A673 (cell line): Measurements from ENCODE around the gene EPN2.

ENCODE experiments used
- EZH2 ChIP-seq: fragments of 200-600 bp; sonication (generic); IDR thresholded peaks from 2 replicates; pipeline ENCODE4 v1.6.1; 2017; ENCODE audit warnings: borderline replicate concordance, low read depth, mild to moderate bottlenecking, mixed read lengths, antibody characterized with exemption, low read length; ENCODE audit not compliant: poor library complexity, severe bottlenecking
- TF ChIP-seq, protein P1 (sequence below): fragments of 300-800, 200-600 bp; sonication (generic); conservative IDR thresholded peaks from 2 replicates; pipeline ENCODE4 v1.5.1; 2017; ENCODE audit warnings: low read depth, mild to moderate bottlenecking, antibody characterized with exemption, low read length, moderate library complexity, mixed read lengths

GRCh38 chr17:19369107-19369778 lies 132.1 kb downstream of the EPN2 start:
- TF ChIP-seq EZH2: no peak
- TF ChIP-seq, protein P1, sequence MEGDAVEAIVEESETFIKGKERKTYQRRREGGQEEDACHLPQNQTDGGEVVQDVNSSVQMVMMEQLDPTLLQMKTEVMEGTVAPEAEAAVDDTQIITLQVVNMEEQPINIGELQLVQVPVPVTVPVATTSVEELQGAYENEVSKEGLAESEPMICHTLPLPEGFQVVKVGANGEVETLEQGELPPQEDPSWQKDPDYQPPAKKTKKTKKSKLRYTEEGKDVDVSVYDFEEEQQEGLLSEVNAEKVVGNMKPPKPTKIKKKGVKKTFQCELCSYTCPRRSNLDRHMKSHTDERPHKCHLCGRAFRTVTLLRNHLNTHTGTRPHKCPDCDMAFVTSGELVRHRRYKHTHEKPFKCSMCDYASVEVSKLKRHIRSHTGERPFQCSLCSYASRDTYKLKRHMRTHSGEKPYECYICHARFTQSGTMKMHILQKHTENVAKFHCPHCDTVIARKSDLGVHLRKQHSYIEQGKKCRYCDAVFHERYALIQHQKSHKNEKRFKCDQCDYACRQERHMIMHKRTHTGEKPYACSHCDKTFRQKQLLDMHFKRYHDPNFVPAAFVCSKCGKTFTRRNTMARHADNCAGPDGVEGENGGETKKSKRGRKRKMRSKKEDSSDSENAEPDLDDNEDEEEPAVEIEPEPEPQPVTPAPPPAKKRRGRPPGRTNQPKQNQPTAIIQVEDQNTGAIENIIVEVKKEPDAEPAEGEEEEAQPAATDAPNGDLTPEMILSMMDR: no peak
